ENCODE results near the gene CLMP.
A peak's percentile ranks its signal among the peaks of the same experiment; 100 is the strongest.
"Not testable (repeated sequence)": the region's sequence is repeated elsewhere in the genome, so short reads cannot be mapped to it uniquely, and the experiment has no call there.

CLMP gene

DNA sequence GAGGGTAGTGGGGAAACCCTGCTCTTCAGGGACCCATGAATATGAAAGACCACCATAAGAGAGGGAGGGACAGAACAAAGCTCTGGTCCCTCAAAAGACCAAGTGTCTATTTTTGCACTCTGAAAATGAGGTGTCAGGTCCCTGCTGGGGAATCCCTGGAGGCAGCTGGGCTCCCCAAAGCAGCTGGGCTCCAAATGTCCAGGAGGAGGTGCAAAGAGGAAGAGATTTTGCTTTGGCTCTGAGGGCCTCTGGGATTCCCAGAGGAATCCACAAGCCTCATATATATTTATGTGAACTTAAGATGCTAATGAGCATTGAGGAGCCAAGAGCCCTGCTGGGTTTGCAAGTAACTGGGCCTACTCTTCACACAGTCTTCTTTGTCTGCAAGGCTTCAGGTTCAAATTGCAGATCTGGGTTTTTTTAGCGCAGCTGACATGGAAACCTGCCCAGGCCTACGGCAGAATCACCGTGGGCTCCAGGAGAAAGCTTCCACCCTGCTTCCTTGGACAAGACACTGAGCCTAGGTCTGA, 26.0 kb downstream of the CLMP start:
- Mint-ChIP-seq H3K4me1 (no peaks in the 10 kb centered on the region), H3K27me3 (peaks cover 13% of the 10 kb centered on the region), H3K27ac (ENCODE audit: low read depth) (no peak overlapping the region), H3K9me3 (no peaks in the 10 kb centered on the region), H3K36me3 (ENCODE audit: insufficient read depth) (no peaks in the 10 kb centered on the region), H3K4me3 (no peak overlapping the region)
- ATAC-seq (replicated peaks; ENCODE audit: extremely low read depth, poor library complexity, severe bottlenecking) = no peak
- DNase-seq (ENCODE audit: low spot score in 2 of 2) = no peak

DNA sequence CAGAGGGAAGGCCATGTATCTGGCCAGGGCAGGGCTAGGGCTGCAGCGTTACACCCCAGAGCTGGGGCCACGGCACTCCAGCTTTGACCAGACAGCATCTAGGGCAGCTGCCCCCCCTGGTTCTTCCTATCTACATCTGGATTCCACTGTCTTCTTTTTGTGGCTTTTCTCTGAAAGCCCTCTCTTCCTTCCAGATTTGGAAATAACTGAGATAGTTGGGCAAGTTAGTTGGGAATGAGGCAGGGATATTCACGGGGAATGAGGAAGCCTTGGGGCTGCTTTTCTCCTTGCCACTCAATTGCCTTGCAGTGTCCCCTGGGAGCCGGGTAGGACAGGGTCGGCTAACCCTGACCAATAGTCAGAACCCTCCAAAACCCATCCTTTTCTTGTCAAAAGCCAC, 26.8 kb downstream of the CLMP start:
- Mint-ChIP-seq H3K4me3 (no peak overlapping the region), H3K4me1 (no peaks in the 10 kb centered on the region), H3K9me3 (no peaks in the 10 kb centered on the region), H3K27ac (ENCODE audit: low read depth) (no peak overlapping the region), H3K27me3 (peaks cover 13% of the 10 kb centered on the region), H3K36me3 (ENCODE audit: insufficient read depth) (no peaks in the 10 kb centered on the region)
- DNase-seq (ENCODE audit: low spot score in 2 of 2) = no peak
- no peak for ATAC-seq (replicated peaks; ENCODE audit: extremely low read depth, poor library complexity, severe bottlenecking)

DNA sequence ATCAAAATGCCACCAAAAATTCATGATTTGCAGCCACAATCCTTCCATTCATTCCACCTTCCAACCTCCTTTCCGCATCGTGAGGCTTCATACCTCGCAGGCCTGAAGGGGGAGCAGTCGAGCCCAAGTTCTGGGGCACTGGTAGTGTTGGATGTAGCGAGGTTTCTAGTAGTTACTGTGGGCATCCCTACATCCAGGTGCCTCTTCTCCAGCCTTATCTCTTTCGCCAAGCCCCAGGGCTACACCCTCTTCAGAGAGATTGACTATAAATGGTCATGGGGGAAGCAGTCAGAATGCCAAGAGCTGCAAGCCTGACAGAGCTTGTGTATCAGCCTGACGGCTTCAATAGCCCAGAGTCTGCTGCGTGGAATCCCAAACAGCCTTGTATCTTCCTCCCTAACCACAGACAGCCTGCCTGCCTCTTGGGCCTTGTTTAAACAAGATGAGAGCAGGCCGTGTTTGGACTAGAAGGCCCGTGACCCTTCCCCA, 28.9 kb downstream of the CLMP start:
- no peaks in the 10 kb centered on the region for H3K4me1 Mint-ChIP-seq
- ATAC-seq (replicated peaks; ENCODE audit: extremely low read depth, poor library complexity, severe bottlenecking) = no peak
- no peak overlapping the region for H3K27ac Mint-ChIP-seq (ENCODE audit: low read depth)
- no peaks in the 10 kb centered on the region for H3K36me3 Mint-ChIP-seq (ENCODE audit: insufficient read depth)
- DNase-seq (ENCODE audit: low spot score in 2 of 2) = no peak
- H3K4me3 Mint-ChIP-seq = no peak overlapping the region
- peaks cover 22% of the 10 kb centered on the region for H3K27me3 Mint-ChIP-seq
- no peaks in the 10 kb centered on the region for H3K9me3 Mint-ChIP-seq

DNA sequence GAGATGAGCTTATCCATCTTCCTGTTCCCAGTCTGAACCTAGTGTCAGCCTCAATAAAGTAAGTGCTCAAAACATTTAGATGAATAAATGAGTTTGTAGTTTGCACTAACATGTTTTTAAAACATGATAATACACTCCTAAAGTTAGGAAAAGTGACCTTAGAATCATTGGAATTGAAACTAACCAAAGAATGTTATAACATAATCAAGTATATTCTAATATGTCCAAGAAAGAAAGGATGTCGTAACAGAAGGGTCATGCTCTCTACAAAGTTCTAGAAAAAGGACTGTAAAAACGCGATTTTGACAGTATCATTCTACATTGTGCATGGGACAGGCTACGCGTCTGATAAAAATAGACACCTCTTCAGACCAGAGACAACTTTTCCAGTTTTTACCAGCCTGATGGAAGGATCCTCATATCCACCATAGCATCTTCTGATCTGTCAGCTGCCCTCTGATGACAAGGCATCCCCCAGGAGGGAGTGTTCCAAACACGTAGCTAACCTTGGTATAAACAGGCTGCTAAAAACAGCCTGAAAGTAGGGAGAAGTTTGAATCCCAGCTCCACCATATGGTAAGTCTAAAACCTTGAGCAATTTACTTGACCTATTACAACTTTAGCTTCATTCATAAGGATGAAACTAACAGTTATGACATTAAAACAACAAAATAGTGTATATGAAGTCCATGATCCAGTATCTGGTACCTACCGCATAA, 30.2 kb downstream of the CLMP start:
- ATAC-seq (replicated peaks; ENCODE audit: extremely low read depth, poor library complexity, severe bottlenecking) (no peak), DNase-seq (ENCODE audit: low spot score in 2 of 2) (no peak)
- H3K4me1 Mint-ChIP-seq = no peaks in the 10 kb centered on the region
- H3K9me3 Mint-ChIP-seq = no peaks in the 10 kb centered on the region
- no peak overlapping the region for H3K4me3 Mint-ChIP-seq
- H3K27ac Mint-ChIP-seq (ENCODE audit: low read depth) = no peak overlapping the region
- H3K27me3 Mint-ChIP-seq = peaks cover 22% of the 10 kb centered on the region
- no peaks in the 10 kb centered on the region for H3K36me3 Mint-ChIP-seq (ENCODE audit: insufficient read depth)

DNA sequence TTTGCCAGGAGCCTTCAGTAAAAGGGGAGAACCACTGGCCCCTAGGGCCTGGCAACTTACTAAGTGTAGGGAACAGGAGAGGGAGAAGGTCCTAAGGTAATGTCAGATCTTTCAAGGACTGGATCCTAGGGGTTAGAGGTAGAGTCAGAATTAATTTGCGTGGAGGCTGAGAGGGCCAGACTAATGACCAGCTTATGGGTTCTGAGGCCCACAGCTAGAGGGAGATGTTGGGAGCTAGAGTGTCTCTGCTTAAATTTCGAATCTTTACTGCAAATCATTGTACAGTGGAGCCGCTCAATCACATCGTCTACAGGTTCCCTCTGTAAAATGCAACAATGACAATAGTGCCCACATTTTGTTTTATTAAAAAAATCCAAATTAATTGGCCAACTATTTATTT, 31.4 kb downstream of the CLMP start:
- peaks cover 18% of the 10 kb centered on the region for H3K27me3 Mint-ChIP-seq
- no peak overlapping the region for H3K27ac Mint-ChIP-seq (ENCODE audit: low read depth)
- ATAC-seq (replicated peaks; ENCODE audit: extremely low read depth, poor library complexity, severe bottlenecking) = no peak
- no peak for DNase-seq (ENCODE audit: low spot score in 2 of 2)
- H3K4me1 Mint-ChIP-seq = peaks cover 10% of the 10 kb centered on the region
- H3K4me3 Mint-ChIP-seq = no peak overlapping the region
- no peaks in the 10 kb centered on the region for H3K36me3 Mint-ChIP-seq (ENCODE audit: insufficient read depth)
- no peaks in the 10 kb centered on the region for H3K9me3 Mint-ChIP-seq

DNA sequence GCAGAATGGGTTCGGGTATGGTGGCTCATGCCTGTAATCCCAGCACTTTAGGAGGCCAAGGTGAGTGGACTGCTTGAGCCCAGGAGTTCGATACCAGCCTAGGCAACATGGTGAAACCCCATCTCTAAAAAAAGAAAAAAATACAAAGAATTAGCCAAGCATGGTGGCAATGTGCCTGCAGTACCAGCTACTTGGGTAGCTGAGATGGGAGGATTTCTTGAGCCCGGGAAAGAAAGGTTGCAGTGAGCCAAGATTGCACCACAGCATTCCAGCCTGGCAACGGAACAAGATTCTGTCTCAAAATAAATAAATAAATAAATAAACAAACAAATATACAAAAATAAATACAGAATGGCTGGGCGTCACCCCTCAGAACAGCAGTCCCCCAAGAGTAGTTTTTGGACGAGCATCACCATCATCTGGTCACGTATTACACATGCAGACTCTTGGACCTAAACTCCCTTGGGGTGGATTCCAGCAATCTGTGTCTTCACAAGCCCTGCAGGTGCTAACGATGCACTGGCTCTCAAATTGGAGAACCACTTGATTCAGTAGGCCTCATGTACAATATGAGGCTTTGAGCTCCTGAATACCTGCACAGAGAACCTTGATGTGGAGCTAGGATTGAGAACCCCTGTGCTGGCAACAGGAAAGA, 33.5 kb downstream of the CLMP start:
- no peak for DNase-seq (ENCODE audit: low spot score in 2 of 2)
- ATAC-seq (replicated peaks; ENCODE audit: extremely low read depth, poor library complexity, severe bottlenecking) = no peak
- Mint-ChIP-seq H3K9me3 (no peaks in the 10 kb centered on the region), H3K27ac (ENCODE audit: low read depth) (no peak overlapping the region), H3K27me3 (peaks cover 18% of the 10 kb centered on the region), H3K4me3 (no peak overlapping the region), H3K36me3 (ENCODE audit: insufficient read depth) (no peaks in the 10 kb centered on the region), H3K4me1 (peaks cover 10% of the 10 kb centered on the region)

DNA sequence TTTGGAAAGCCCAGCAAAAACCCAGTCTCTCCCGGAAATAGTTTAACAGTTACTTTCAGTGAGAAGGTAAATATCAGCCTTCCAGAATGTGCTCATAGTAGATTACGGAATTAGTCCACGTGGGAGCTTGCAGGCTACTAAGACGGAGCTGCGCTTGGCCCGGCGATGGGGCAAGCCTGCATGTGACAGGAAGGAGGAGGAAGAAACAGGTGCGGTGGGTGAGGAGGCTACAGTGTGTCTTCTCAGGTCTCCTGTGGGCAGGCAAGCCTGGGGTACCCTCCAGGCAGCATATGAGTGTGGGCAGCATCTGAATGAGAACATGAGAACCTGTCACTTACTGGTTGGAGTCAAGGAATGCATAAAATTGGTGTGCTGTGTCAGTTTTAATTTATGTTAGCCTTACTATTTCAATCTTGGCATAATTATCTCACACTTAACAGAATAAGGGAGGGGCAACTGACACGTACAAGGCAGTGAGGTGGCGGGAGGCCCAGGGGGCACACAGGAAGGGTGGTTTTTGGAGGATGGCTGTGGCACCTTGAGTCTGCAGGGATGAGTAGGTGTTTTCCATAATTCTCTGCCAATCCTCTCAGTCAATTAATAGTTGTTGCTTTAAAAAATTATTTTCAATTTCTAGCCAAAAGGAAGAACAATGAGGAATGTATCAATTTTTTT, 35.7 kb downstream of the CLMP start:
- Mint-ChIP-seq H3K36me3 (ENCODE audit: insufficient read depth) (no peaks in the 10 kb centered on the region), H3K4me3 (peak overlapping the region; percentile 1), H3K27me3 (peaks cover 33% of the 10 kb centered on the region), H3K4me1 (peaks cover 10% of the 10 kb centered on the region), H3K27ac (ENCODE audit: low read depth) (peak overlapping the region; percentile 29), H3K9me3 (no peaks in the 10 kb centered on the region)
- DNase-seq (ENCODE audit: low spot score in 2 of 2) = no peak
- ATAC-seq (replicated peaks; ENCODE audit: extremely low read depth, poor library complexity, severe bottlenecking) = no peak

DNA sequence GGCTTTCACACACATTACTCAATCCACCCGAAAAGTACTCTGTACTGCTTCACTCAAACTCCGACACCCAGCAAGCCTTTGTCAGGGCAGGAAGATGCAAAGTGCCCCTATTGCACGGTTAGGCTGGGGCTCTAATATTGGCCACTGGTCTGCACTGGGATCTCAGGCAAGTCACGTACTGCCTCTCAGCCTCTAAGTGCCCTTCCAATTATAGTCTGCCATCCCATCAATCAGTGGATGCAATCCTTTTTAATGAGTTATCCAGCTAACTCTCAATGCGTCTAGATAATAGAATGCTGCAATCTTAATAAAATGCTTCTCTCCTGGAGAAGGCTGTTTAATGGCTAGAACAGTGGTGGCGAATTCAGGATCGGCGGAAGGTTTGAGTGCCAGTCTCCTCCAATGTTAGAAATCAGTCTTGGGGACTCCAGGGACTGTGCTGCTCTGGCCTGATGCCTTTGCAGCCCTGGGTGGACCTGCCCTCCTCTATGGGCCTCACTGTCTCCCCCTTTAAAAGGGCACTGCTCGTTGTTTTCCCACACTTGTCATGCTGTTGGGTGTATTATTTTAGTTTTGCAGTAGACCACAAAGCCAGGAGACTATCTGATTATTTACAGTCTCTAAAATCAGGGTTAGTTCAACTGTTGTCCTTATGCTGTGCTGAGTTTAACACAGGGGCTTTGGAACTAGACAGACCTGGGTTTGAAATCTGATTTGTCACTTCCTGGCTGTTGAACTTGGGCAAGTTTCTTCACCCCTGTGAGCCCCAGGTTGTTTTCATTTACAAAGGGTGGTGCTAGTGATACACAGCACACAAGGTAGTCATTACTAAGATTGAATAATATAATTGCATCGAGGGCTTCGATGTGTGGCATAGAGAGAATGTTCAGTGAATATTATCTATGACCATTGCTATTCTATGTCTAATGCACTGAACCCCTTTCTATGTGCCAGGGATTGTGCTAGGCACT, 36.7 kb downstream of the CLMP start:
- Mint-ChIP-seq H3K27ac (ENCODE audit: low read depth) (peak overlapping the region; percentile 29), H3K27me3 (peaks cover 37% of the 10 kb centered on the region), H3K4me3 (no peak overlapping the region)

DNA sequence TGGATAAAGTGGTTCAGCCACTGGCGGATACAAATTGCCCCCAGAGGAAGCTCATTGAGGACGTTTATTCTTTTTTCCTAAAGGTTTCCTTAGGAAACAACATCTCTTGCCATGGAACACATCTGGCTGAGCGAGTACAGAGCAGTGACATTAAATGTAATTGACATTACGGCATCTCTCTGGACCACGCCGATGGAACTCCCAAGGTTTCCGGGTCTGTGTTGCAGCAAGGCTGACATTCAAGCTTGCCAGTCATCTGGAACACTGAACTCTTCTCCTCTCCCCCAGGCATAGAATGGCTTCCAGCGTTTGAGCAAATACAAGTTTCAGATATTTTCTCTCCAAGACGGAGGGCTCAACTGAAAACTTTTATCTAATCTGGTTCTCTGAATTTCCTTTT, 42.1 kb downstream of the CLMP start:
- Mint-ChIP-seq H3K27me3 (peaks cover 31% of the 10 kb centered on the region), H3K4me3 (no peak overlapping the region), H3K9me3 (no peaks in the 10 kb centered on the region), H3K27ac (ENCODE audit: low read depth) (no peak overlapping the region), H3K4me1 (no peaks in the 10 kb centered on the region), H3K36me3 (ENCODE audit: insufficient read depth) (no peaks in the 10 kb centered on the region)
- no peak for ATAC-seq (replicated peaks; ENCODE audit: extremely low read depth, poor library complexity, severe bottlenecking)
- no peak for DNase-seq (ENCODE audit: low spot score in 2 of 2)

More for the DNA sequence above, 36.7 kb downstream of the CLMP start:
- Mint-ChIP-seq H3K4me1 (peaks cover 10% of the 10 kb centered on the region), H3K36me3 (ENCODE audit: insufficient read depth) (no peaks in the 10 kb centered on the region), H3K9me3 (no peaks in the 10 kb centered on the region)
- ATAC-seq (replicated peaks; ENCODE audit: extremely low read depth, poor library complexity, severe bottlenecking) (no peak), DNase-seq (ENCODE audit: low spot score in 2 of 2) (no peak)

DNA sequence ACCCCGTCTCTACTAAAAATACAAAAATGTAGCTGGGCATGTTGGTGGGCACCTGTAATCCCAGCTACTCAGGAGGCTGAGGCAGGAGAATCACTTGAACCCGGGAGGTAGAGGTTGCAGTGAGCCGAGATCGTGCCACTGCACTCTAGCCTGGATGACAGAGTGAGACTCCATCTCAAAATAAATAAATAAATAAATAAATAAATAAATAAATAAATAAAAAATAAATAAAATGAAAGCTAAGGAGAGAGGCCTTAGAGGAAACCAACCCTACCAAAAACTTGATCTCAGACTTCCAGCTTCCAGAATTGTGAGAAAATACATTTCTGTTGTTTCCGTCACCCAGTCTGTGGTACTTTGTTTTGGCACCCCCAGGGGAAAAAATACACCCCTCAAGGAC, 42.7 kb downstream of the CLMP start:
- not testable (repeated sequence) for H3K4me3 Mint-ChIP-seq; H3K9me3 Mint-ChIP-seq; H3K4me1 Mint-ChIP-seq; H3K27ac Mint-ChIP-seq (ENCODE audit: low read depth); H3K36me3 Mint-ChIP-seq (ENCODE audit: insufficient read depth); DNase-seq (ENCODE audit: low spot score in 2 of 2); ATAC-seq (replicated peaks; ENCODE audit: extremely low read depth, poor library complexity, severe bottlenecking)
- H3K27me3 Mint-ChIP-seq = peaks cover 26% of the 10 kb centered on the region

DNA sequence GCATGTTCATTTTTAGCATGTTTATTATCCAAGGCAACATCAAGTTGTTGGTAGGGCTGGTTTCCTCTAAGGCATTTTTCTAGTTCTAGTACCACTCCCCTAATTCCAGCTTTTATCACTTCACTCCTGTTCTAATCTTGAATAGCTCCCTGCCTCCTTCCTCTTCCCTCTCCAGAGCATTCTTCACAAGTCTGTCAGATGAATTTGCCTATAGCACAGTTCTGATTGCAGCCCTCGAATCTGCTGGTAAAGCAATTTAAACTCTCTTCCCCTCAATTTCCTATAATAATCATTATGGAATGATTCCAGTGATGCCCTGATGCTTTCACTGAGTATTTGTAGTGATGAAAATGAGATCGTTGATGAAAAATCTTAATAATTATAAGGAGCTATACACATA, 43.3 kb downstream of the CLMP start:
- H3K4me3 Mint-ChIP-seq = no peak overlapping the region
- H3K27me3 Mint-ChIP-seq = peaks cover 26% of the 10 kb centered on the region
- ATAC-seq (replicated peaks; ENCODE audit: extremely low read depth, poor library complexity, severe bottlenecking) (no peak), DNase-seq (ENCODE audit: low spot score in 2 of 2) (no peak)
- H3K4me1 Mint-ChIP-seq = no peaks in the 10 kb centered on the region
- H3K27ac Mint-ChIP-seq (ENCODE audit: low read depth) = no peak overlapping the region
- no peaks in the 10 kb centered on the region for H3K9me3 Mint-ChIP-seq
- H3K36me3 Mint-ChIP-seq (ENCODE audit: insufficient read depth) = no peaks in the 10 kb centered on the region

DNA sequence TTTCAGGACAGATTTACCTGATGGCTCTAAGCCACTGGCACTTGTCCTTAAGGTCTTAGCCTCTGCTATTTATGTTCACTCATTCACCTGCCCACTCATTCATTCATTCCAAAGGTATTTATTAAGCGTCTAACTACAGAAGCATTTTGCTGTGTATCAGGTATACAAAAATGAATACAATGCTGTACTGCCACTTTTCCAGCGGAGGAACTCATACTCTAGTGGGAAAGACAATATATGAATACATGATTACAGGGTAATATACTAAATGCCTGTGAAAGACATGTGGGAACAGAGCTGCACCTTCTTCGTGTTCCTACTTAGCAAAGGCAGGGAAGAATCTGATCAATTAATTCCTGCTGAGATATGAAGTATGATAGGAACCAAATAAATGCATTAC, 43.7 kb downstream of the CLMP start:
- Mint-ChIP-seq H3K4me1 (no peaks in the 10 kb centered on the region), H3K36me3 (ENCODE audit: insufficient read depth) (no peaks in the 10 kb centered on the region), H3K27ac (ENCODE audit: low read depth) (no peak overlapping the region), H3K9me3 (no peaks in the 10 kb centered on the region), H3K4me3 (no peak overlapping the region), H3K27me3 (peaks cover 26% of the 10 kb centered on the region)
- ATAC-seq (replicated peaks; ENCODE audit: extremely low read depth, poor library complexity, severe bottlenecking) (no peak), DNase-seq (ENCODE audit: low spot score in 2 of 2) (no peak)
